Kidney (tissue), 14 donors: ENCODE measurements around the gene DLG4. TPM values are rescaled to one million over a fixed set of nuclear protein-coding genes. Genes with fewer than 3 reads are reported as not detected.

Experiments
- DNase-seq, 5 donors: peaks; one replicate each; pipeline ENCODE4 v3.0.0-alpha.2; 2013 to 2020
- FAIRE-seq: peaks from 2 replicates; lab custom pipeline; 2012; peaks lifted over from hg19 to GRCh38; lab: Jason Lieb, UNC
- H3K27ac ChIP-seq, 2 donors: one replicate each; pipeline ENCODE4 v1.7.0; 2013; ENCODE audit warnings: low read depth in 2 of 2, low read length in 2 of 2, inconsistent platforms in 1 of 2
- H3K27me3 ChIP-seq: one replicate; pipeline ENCODE4 v1.7.1; 2013; ENCODE audit warnings: low read length, inconsistent platforms; ENCODE audit not compliant: control insufficient read depth, insufficient read depth
- H3K36me3 ChIP-seq, 3 donors: one replicate each; pipeline versions ENCODE4 v1.7.0 to v1.7.1; 2013; ENCODE audit warnings: low read length in 3 of 3, control low read depth in 1 of 3, inconsistent platforms in 1 of 3; ENCODE audit not compliant: insufficient read depth in 3 of 3, control insufficient read depth in 2 of 3
- H3K4me1 ChIP-seq, 3 donors: one replicate each; pipeline versions ENCODE4 v1.7.0 to v1.7.1; 2013; ENCODE audit warnings: low read length in 3 of 3, inconsistent platforms in 1 of 3, low read depth in 1 of 3; ENCODE audit not compliant: control insufficient read depth in 2 of 3, insufficient read depth in 2 of 3
- H3K4me3 ChIP-seq, 3 donors: one replicate each; pipeline versions ENCODE4 v1.7.0 to v1.8.1; 2013; ENCODE audit warnings: low read length in 3 of 3, control low read depth in 1 of 3, inconsistent platforms in 1 of 3
- H3K9ac ChIP-seq, 3 donors: one replicate each; pipeline versions ENCODE4 v1.7.0 to v1.7.1; 2013; ENCODE audit warnings: low read length in 3 of 3, control low read depth in 1 of 3, inconsistent platforms in 1 of 3
- H3K9me3 ChIP-seq, 3 donors: one replicate each; pipeline versions ENCODE4 v1.7.0 to v1.7.1; 2013; ENCODE audit warnings: low read length in 3 of 3, control low read depth in 1 of 3, inconsistent platforms in 1 of 3; ENCODE audit not compliant: control insufficient read depth in 2 of 3, insufficient read depth in 1 of 3
- intact Hi-C: fragments of 100-400 bp; cut with DNase I; formaldehyde crosslinking; loops from one replicate; pipeline ENCODE4 v1.11.1; 2022
- polyA plus RNA-seq: library from polyadenylated mRNA; stranded (reverse); fragments of 350-450 nt; fragmentation: Illumina TruSeq; extraction: RNeasy Lipid Tissue Mini Kit (QIAGEN cat#74804); gene quantifications from one replicate; pipeline ENCODE4 v1.2.3, GENCODE V29; 2014; ENCODE audit warnings: low read depth, low replicate concordance; ENCODE audit not compliant: insufficient read depth
- total RNA-seq: library from RNA; stranded (reverse); fragmentation: NEBNext Ultra II Directional; extraction: Animal tissue kit (Norgen Biotek cat#: 25700); gene quantifications from one replicate; pipeline ENCODE4 v1.2.1, GENCODE V29; 2021
- TF ChIP-seq, protein P1 (sequence below): IDR thresholded peaks from 3 replicates; pipeline ENCODE4 v1.5.1; 2012; ENCODE audit warnings: mild to moderate bottlenecking, moderate library complexity, borderline replicate concordance; ENCODE audit not compliant: insufficient read depth; ENCODE audit errors: extremely low read depth
- donor health status: control.
- donor health status: control.
- donor health status: control.
- donor health status: control.
- donor health status: control.
- donor health status: DM: yes; HTN: yes; CAD: no.
- donor health status: Normal renal cell carcinoma (clear cell type).

The DLG4 gene
- total and polyA plus RNA-seq, 2 donors from 2014 or later = 6.6 to 18.9 TPM

DNA sequence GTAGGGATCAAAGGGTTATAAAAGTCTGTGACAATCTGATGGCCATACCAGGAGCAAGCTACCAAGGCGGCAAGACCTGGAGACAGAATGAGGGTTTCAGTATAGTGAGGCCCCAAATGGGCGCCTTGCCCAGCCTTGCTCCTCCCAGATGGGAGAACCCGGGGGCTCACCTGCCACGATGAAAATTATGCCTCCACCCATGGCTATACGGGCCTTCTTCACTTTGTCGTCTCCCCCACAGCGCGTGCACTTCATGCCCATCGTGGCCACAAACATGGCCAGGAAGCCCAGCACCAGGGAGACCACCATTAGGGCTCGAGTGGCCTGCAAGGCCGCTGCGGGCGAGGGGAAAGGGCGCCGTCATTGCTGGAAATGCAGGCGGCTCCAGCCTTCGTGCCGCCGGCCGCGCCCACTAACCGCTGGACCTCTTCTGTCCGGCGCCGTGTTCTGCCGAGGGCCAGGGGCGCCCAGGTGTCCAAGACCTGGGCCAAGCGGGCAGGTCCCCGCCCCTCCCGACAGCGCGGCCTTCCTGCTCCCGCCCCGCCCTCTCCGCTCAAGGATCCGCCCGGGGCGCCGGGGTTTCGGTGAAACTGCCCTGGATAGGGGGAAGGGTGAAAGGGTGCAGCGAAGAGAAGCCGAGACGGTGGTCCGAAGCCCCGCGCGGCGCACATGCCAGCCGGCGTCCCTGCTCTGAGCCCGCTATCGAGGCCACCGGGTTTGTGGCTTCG lies 41.2 kb upstream of the DLG4 start:
- H3K27ac ChIP-seq = peak overlapping the region; percentile 89
- FAIRE-seq (no peak), DNase-seq (peak; percentile 60 to 94 (median 77))
- peak overlapping the region; percentile 33 to 74 (median 53) for H3K4me3 ChIP-seq
- H3K9ac ChIP-seq = peak overlapping the region in 2 of 3 donors; percentile 41 to 91
- TF ChIP-seq, protein P1, sequence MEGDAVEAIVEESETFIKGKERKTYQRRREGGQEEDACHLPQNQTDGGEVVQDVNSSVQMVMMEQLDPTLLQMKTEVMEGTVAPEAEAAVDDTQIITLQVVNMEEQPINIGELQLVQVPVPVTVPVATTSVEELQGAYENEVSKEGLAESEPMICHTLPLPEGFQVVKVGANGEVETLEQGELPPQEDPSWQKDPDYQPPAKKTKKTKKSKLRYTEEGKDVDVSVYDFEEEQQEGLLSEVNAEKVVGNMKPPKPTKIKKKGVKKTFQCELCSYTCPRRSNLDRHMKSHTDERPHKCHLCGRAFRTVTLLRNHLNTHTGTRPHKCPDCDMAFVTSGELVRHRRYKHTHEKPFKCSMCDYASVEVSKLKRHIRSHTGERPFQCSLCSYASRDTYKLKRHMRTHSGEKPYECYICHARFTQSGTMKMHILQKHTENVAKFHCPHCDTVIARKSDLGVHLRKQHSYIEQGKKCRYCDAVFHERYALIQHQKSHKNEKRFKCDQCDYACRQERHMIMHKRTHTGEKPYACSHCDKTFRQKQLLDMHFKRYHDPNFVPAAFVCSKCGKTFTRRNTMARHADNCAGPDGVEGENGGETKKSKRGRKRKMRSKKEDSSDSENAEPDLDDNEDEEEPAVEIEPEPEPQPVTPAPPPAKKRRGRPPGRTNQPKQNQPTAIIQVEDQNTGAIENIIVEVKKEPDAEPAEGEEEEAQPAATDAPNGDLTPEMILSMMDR = no peak
- peaks cover 0 to 21% (median 3%) of the 10 kb centered on the region in 3 donors for H3K4me1 ChIP-seq
- H3K36me3 ChIP-seq = peaks cover 0 to 8% (median 7%) of the 10 kb centered on the region in 3 donors
- intact Hi-C loops = no loop called here
- H3K9me3 ChIP-seq = no peaks in the 10 kb centered on the region
- no peaks in the 10 kb centered on the region for H3K27me3 ChIP-seq

DNA sequence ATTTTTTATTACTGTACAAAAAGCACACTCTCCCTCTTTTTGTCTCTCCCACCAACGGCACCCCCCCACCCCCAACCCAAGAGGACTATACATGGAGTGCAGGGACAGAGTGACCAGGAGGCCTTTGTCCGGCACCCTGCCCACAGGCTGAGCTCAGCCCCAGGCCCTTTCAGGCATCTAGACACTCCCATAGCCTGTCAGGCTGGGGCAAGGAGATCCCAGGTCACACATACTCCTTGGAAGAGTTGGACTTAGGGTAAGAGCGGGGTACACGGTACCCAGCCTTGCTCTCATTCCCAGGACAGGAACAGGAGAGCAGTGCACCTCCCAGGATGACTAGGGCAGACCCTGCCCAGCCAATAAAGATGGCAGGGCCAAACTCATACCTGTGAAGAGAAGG lies 40.5 kb upstream of the DLG4 start:
- H3K9me3 ChIP-seq = no peaks in the 10 kb centered on the region
- peaks cover 0 to 21% (median 3%) of the 10 kb centered on the region in 3 donors for H3K4me1 ChIP-seq
- H3K4me3 ChIP-seq = peak overlapping the region in 2 of 3 donors; percentile 53 to 74
- H3K27ac ChIP-seq = peak overlapping the region; percentile 72 to 89
- DNase-seq (no peak), FAIRE-seq (no peak)
- H3K9ac ChIP-seq = peak overlapping the region in 1 of 3 donors; percentile 91
- H3K27me3 ChIP-seq = no peaks in the 10 kb centered on the region
- TF ChIP-seq, protein P1 = no peak
- intact Hi-C loops = no loop called here
- H3K36me3 ChIP-seq = peaks cover 0 to 8% (median 7%) of the 10 kb centered on the region in 3 donors

- DNase-seq (no peak), FAIRE-seq (no peak)
- TF ChIP-seq, protein P1 = no peak
- peak overlapping the region; percentile 51 to 76 for H3K27ac ChIP-seq
- peak overlapping the region in 1 of 3 donors; percentile 26 for H3K4me3 ChIP-seq
- no peaks in the 10 kb centered on the region for H3K9me3 ChIP-seq
- no peaks in the 10 kb centered on the region for H3K27me3 ChIP-seq
- intact Hi-C loops = no loop called here
- no peak overlapping the region for H3K9ac ChIP-seq
- H3K36me3 ChIP-seq = peaks cover 0 to 13% (median 7%) of the 10 kb centered on the region in 3 donors
- peaks cover 0 to 21% (median 3%) of the 10 kb centered on the region in 3 donors for H3K4me1 ChIP-seq
Observed at GRCh38 chr17:7259555-7259889, 39.9 kb upstream of the DLG4 start.
